SU-DHL-6 (cell line): ENCODE results near the gene TMEM109.

Experiments
- H2AFZ ChIP-seq: fragments of 200-600 bp; sonication (generic); 2 replicates; pipeline ENCODE4 v1.6.1; 2014; ENCODE audit warnings: low read depth, mild to moderate bottlenecking, moderate library complexity, mixed read lengths, antibody characterized with exemption, low read length; ENCODE audit not compliant: severe bottlenecking
- H3F3A ChIP-seq: fragments of 200-600 bp; shearing (Covaris generic); 2 replicates; pipeline ENCODE4 v1.6.0; 2016; ENCODE audit warnings: antibody characterized with exemption, mild to moderate bottlenecking; ENCODE audit not compliant: insufficient read depth
- H3K27ac ChIP-seq: fragments of 200-600 bp; sonication (generic); 2 replicates; pipeline ENCODE4 v1.5.1; 2016; ENCODE audit warnings: low read depth, mild to moderate bottlenecking, low read length, moderate library complexity, mixed read lengths
- H3K27me3 ChIP-seq: fragments of 200-600 bp; sonication (generic), shearing (Covaris generic); 2 replicates; pipeline ENCODE4 v1.6.0; 2014; ENCODE audit warnings: mild to moderate bottlenecking, low read length
- H3K36me3 ChIP-seq: fragments of 200-600 bp; sonication (generic); 2 replicates; pipeline ENCODE4 v1.6.1; 2014; ENCODE audit warnings: mild to moderate bottlenecking, low read length, mixed read lengths
- H3K4me2 ChIP-seq: fragments of 300-600, 200-600 bp; shearing (Covaris generic), sonication (generic); 2 replicates; pipeline ENCODE4 v1.6.0; 2014; ENCODE audit warnings: low read length, low read depth, mild to moderate bottlenecking; ENCODE audit not compliant: poor library complexity, severe bottlenecking
- H3K4me3 ChIP-seq: fragments of 200-600 bp; sonication (generic); 2 replicates; pipeline ENCODE4 v1.5.1; 2014; ENCODE audit warnings: antibody characterized with exemption, low read length, mild to moderate bottlenecking, mixed read lengths; ENCODE audit not compliant: insufficient read depth, poor library complexity, severe bottlenecking
- H3K79me2 ChIP-seq: fragments of 200-600 bp; sonication (generic); 2 replicates; pipeline ENCODE4 v1.6.1; 2014; ENCODE audit warnings: mild to moderate bottlenecking, low read length, moderate library complexity; ENCODE audit not compliant: insufficient read depth
- H3K9ac ChIP-seq: fragments of 200-600 bp; sonication (generic); 2 replicates; pipeline ENCODE4 v1.7.0; 2014; ENCODE audit warnings: mild to moderate bottlenecking, low read length
- H3K9me2 ChIP-seq: fragments of 200-600 bp; sonication (generic); replicated peaks from 2 replicates; pipeline ENCODE4 v1.6.1; 2014; ENCODE audit warnings: low read length; ENCODE audit not compliant: insufficient read depth
- H3K9me3 ChIP-seq: fragments of 200-600 bp; sonication (generic); 2 replicates; pipeline ENCODE4 v1.6.1; 2014; ENCODE audit warnings: low read length, mixed read lengths; ENCODE audit not compliant: insufficient read depth
- H4K20me1 ChIP-seq: fragments of 200-600 bp; sonication (generic); 2 replicates; pipeline ENCODE4 v1.6.1; 2014; ENCODE audit warnings: low read depth, mild to moderate bottlenecking, antibody characterized with exemption, low read length, moderate library complexity, mixed read lengths
- EZH2phosphoT487 ChIP-seq: fragments of 200-600 bp; sonication (generic), shearing (Covaris generic); conservative IDR thresholded peaks from 2 replicates; pipeline ENCODE4 v1.6.1; 2018; ENCODE audit warnings: mild to moderate bottlenecking, antibody characterized with exemption, low read length, moderate library complexity, mixed read lengths
- TF ChIP-seq, protein P1 (sequence below): fragments of 200-600 bp; sonication (generic); IDR thresholded peaks from one replicate; pipeline ENCODE4 v1.5.1; 2017; ENCODE audit warnings: antibody characterized with exemption, mild to moderate bottlenecking, low read length, moderate library complexity; ENCODE audit not compliant: insufficient read depth, poor library complexity, severe bottlenecking

Gene TMEM109

DNA sequence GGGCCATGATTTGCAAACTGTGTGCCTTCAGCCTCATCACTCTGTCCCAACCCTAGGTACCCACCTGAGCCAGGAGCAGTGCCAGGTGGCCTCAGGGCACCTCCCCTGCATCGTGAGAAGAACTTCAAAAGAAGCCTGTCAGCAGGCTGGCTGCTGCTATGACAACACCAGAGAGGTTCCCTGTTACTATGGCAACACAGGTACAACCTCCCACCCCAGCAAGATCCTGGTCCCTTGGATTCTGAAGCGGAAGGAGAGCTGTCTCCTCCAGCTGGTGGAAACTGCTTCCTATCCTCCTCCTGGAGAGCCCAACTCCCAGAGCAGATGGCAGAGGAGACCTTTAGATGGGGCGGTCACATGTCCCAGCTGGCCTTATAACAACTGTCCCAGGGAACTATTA is 43.7 kb upstream of the TMEM109 start:
- Histone ChIP-seq H3K9ac (no peak overlapping the region), H3K79me2 (no peaks in the 10 kb centered on the region), H4K20me1 (no peaks in the 10 kb centered on the region), H3K27me3 (no peaks in the 10 kb centered on the region), H3K27ac (no peak overlapping the region), H3K9me2 (no peaks in the 10 kb centered on the region), H3K9me3 (no peaks in the 10 kb centered on the region), H3F3A (no peaks in the 10 kb centered on the region), H2AFZ (no peak overlapping the region), H3K36me3 (no peaks in the 10 kb centered on the region), H3K4me3 (no peak overlapping the region), H3K4me2 (no peak overlapping the region)
- TF ChIP-seq, protein P1, sequence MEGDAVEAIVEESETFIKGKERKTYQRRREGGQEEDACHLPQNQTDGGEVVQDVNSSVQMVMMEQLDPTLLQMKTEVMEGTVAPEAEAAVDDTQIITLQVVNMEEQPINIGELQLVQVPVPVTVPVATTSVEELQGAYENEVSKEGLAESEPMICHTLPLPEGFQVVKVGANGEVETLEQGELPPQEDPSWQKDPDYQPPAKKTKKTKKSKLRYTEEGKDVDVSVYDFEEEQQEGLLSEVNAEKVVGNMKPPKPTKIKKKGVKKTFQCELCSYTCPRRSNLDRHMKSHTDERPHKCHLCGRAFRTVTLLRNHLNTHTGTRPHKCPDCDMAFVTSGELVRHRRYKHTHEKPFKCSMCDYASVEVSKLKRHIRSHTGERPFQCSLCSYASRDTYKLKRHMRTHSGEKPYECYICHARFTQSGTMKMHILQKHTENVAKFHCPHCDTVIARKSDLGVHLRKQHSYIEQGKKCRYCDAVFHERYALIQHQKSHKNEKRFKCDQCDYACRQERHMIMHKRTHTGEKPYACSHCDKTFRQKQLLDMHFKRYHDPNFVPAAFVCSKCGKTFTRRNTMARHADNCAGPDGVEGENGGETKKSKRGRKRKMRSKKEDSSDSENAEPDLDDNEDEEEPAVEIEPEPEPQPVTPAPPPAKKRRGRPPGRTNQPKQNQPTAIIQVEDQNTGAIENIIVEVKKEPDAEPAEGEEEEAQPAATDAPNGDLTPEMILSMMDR = no peak
- TF ChIP-seq EZH2phosphoT487 = no peak

DNA sequence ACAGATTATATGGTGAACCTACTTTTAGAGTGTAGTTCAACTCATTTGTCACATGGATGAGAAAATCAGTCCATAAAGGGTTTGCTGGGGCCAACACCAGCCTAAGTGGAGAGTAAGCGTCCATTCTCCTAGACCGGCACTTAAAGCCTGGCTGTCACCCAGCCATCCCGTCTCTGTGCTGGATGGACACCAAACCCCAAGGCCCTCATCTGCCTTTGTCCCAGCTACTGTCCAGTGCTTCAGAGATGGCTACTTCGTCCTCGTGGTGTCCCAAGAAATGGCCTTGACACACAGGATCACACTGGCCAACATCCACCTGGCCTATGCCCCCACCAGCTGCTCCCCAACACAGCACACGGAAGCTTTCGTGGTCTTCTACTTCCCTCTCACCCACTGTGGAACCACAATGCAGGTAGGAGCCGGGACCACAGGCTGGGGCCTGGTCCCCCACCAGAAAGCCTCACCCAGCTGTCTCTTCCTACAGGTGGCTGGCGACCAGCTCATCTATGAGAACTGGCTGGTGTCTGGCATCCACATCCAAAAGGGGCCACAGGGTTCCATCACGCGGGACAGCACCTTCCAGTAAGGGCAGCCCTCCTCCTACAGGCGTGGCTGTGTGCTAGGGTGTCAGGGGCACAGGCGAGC is 43.1 kb upstream of the TMEM109 start:
- H4K20me1 ChIP-seq = no peaks in the 10 kb centered on the region
- H3K9me3 ChIP-seq = no peaks in the 10 kb centered on the region
- TF ChIP-seq, protein P1 = no peak
- no peak for TF ChIP-seq EZH2phosphoT487
- no peaks in the 10 kb centered on the region for H3K36me3 ChIP-seq
- no peaks in the 10 kb centered on the region for H3K9me2 ChIP-seq
- no peaks in the 10 kb centered on the region for H3K79me2 ChIP-seq
- H3K27me3 ChIP-seq = no peaks in the 10 kb centered on the region
- no peak overlapping the region for H3K4me2 ChIP-seq
- no peak overlapping the region for H3K27ac ChIP-seq
- no peaks in the 10 kb centered on the region for H3F3A ChIP-seq
- no peak overlapping the region for H2AFZ ChIP-seq
- no peak overlapping the region for H3K9ac ChIP-seq
- H3K4me3 ChIP-seq = no peak overlapping the region

DNA sequence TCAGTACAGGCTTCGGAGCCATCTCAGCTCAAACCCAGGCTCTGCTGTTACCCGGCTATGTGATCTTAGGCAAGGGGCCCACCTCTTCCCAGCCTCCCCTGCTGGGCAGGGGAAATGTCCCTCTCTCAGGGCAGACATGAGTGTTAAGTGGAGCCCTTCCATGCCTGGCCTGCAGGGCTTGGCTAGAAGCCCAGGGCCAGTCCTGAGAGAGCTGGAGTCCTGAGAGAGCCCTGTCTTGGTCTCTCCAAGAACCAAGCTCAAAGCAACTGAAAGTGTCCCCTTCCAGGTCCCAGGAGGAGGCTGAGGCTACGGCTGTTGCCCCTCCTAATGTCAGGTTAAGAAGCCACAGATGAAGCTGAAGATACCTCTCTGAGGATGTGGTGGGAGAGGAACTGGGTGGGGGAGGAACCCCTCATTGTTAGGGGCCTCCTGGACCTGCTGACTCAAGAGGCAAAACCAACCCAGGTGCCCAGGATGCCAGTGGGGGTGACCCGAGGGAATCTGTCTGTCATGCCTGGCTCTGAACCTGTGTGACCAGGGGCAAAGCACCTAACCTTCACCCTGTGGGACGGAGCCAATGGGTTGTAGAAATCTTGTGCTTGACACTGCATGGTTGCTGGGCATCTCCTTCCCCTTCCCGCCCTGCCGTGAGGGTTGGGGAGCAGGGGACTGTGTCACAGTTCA is 42.4 kb upstream of the TMEM109 start:
- Histone ChIP-seq H3K79me2 (no peaks in the 10 kb centered on the region), H3F3A (no peaks in the 10 kb centered on the region), H3K4me2 (no peak overlapping the region), H3K9me2 (no peaks in the 10 kb centered on the region), H3K9me3 (no peaks in the 10 kb centered on the region), H3K27ac (no peak overlapping the region), H2AFZ (no peak overlapping the region), H3K4me3 (no peak overlapping the region), H3K36me3 (no peaks in the 10 kb centered on the region), H4K20me1 (no peaks in the 10 kb centered on the region), H3K27me3 (no peaks in the 10 kb centered on the region), H3K9ac (no peak overlapping the region)
- TF ChIP-seq EZH2phosphoT487 = no peak
- TF ChIP-seq, protein P1 = no peak
